HAP-1 (cell line): Measurements from ENCODE around the gene PTCD1.

ENCODE experiments used
- DNase-seq, 2 experiments: peaks; one replicate each; pipeline ENCODE4 v3.0.0-alpha.2; 2016 to 2020; ENCODE audit warnings: low spot score in 2 of 2
- H3K27me3 ChIP-seq: fragments of 250-450 bp; sonication (Bioruptor Pico); 2 replicates; pipeline ENCODE4 v1.5.1; 2020; ENCODE audit warnings: low read depth, mild to moderate bottlenecking, moderate library complexity
- H3K36me3 ChIP-seq: fragments of 250-450 bp; sonication (Bioruptor Pico); replicated peaks from 2 replicates; pipeline ENCODE4 v1.5.1; 2020; ENCODE audit warnings: mild to moderate bottlenecking
- H3K4me1 ChIP-seq: fragments of 250-450 bp; sonication (Bioruptor Pico); 2 replicates; pipeline ENCODE4 v1.5.1; 2020; ENCODE audit warnings: mild to moderate bottlenecking
- H3K4me3 ChIP-seq: fragments of 250-450 bp; sonication (Bioruptor Pico); 2 replicates; pipeline ENCODE4 v1.5.1; 2020; ENCODE audit warnings: mild to moderate bottlenecking, moderate library complexity
- H3K9me3 ChIP-seq: fragments of 250-450 bp; sonication (Bioruptor Pico); 2 replicates; pipeline ENCODE4 v1.5.1; 2020; ENCODE audit warnings: mild to moderate bottlenecking, moderate library complexity
- in situ Hi-C: fragments of 300-500 bp; cut with MboI; formaldehyde crosslinking; loops from 3 replicates; pipeline ENCODE4 v1.14.3; 2020; ENCODE audit warnings: low sequenced_read_pairs, inconsistent platforms, mixed read lengths

PTCD1 gene

DNA sequence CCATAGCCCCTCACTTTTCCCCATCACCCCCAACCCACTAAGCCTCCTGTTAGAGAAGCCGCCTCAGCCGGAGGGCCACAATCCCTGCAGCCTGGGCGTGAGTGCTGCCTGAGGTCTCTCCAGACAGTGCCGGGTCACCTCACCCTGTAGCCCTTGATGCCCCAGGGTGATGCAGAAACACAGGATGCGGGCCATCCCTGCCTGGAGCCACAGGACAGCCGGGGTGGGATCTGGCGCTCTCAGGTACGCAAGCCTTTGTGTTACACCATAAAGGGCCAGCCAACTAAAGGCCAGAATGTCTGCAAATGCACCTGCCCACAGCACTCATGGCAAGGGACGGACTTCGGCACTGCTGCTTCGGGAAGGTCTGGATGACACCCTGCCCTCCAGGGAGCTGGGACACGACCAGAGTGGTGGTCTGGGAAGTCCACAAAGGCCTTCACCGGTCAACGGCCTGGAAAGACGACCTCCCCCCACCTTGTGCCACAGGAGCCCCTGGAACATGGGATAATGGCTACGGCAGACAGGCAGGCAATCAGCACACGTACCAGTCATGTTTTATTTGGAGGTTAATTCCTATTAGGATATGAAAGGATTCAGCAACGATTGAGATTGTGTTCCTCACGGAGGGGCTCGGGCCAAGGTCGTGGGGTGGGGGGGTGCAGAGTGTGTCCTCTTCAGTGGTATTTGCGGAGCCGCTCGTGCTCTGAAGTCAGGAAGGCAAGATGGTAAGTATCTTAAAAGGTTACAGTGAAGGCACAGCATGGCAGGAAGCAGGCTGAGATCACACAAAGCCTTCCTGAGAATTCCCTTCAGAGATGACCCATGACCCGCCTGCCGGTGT is 19.3 kb upstream of the PTCD1 start:
- Histone ChIP-seq H3K4me1 (no peaks in the 10 kb centered on the region), H3K36me3 (peaks cover 89% of the 10 kb centered on the region), H3K27me3 (no peaks in the 10 kb centered on the region), H3K4me3 (no peak overlapping the region), H3K9me3 (no peaks in the 10 kb centered on the region)
- DNase-seq: no peak
- in situ Hi-C loops: no loop called here

DNA sequence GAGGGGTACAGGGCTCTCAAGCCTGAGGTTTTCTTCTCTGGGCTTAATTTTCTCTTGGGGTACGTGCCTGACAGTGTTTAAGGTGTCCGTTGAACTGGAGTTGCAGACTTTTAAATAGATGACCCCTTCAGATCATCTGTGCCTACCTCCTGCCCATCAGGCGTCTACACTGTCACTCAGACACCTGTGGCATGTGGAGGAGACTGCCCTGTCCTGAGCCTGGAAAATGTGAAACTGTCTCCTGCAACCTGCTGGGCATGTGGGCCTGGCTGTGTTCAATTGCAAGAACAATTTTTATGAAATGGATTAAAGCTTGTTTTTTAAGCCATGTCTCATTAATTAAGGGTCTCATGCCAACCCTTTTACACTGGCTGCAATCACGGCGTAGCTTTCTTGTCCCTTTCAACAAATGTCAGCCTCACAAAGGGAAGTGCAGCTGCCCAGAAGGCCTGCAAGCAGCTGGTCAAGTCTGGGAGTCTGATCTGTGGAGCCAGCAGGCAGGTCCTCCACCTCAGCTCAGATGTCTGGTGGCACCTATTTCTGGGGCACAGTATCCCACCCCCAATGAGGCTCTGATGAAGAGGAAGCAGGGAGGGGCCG is 18.6 kb upstream of the PTCD1 start:
- peaks cover 89% of the 10 kb centered on the region for H3K36me3 ChIP-seq
- H3K4me3 ChIP-seq: no peak overlapping the region
- no peak for DNase-seq

DNA sequence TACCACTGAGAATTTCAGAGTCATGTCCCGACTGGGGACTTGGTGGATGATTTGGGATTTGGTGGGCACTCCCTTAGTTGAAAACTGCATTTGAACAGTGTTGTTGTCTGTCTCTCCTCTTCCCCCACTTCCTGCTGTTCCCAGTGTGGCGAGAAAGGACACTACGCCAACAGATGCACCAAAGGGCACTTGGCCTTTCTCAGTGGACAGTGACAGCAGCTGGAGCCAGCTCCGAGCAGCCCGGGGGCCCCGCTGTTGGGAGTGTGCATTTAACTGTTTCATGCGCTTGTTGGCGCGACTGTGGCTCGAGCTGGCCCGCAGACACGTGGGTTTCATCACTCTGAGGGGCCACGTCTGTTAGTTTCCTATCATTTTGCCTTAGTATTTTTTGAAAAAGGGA is 17.7 kb upstream of the PTCD1 start:
- Histone ChIP-seq H3K36me3 (peaks cover 91% of the 10 kb centered on the region), H3K4me1 (no peaks in the 10 kb centered on the region), H3K9me3 (no peaks in the 10 kb centered on the region), H3K27me3 (no peaks in the 10 kb centered on the region), H3K4me3 (no peak overlapping the region)
- DNase-seq: no peak
- in situ Hi-C loops: no loop called here

More for the DNA sequence above, 18.6 kb upstream of the PTCD1 start:
- in situ Hi-C loops: no loop called here
- H3K4me1 ChIP-seq: no peaks in the 10 kb centered on the region
- H3K27me3 ChIP-seq: no peaks in the 10 kb centered on the region
- no peaks in the 10 kb centered on the region for H3K9me3 ChIP-seq

DNA sequence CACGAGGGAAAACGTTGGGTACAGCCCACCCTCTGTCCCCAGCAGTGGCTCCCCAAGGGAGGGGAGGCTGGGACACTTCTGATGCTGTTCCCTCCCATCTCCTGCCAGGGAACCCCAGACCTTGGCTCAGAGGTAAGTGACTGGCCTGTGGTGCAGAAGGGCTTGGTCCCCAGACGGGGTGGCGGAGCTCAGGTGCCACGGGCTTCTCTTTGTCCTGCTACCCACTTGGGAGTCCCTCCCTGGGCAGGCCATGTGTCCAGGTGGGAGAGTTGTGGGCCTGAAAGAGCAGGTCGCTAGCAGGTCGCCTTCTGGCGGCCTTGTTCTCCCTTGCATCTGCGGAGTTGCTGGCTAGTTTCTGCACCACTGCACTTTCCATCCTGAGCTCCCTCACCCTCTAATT is 17.3 kb upstream of the PTCD1 start:
- in situ Hi-C loops: no loop called here
- H3K27me3 ChIP-seq: no peaks in the 10 kb centered on the region
- H3K9me3 ChIP-seq: no peaks in the 10 kb centered on the region
- no peak for DNase-seq
- peaks cover 91% of the 10 kb centered on the region for H3K36me3 ChIP-seq
- H3K4me1 ChIP-seq: no peaks in the 10 kb centered on the region
- no peak overlapping the region for H3K4me3 ChIP-seq

DNA sequence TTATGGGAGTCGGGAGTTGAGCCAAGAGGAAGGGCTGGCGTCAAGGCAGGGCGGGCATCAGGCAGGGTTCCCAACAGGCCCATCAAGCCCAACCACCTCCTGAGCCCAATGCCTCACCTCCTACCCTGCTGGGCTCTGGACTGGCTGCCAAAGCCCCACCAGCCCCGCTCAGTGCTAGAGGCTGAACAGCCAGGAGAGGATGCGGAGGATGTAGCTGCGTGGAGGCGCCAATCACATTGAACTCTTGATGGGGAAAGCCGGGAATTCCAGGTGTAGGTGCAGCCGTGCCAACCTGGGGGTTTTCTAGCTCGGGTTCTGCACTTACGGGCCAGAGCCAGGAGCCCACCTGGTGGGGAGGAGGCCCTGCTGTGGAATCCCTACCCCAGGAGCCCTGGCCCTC is 14.5 kb upstream of the PTCD1 start:
- DNase-seq: no peak
- in situ Hi-C loops: no loop called here
- no peaks in the 10 kb centered on the region for H3K9me3 ChIP-seq

DNA sequence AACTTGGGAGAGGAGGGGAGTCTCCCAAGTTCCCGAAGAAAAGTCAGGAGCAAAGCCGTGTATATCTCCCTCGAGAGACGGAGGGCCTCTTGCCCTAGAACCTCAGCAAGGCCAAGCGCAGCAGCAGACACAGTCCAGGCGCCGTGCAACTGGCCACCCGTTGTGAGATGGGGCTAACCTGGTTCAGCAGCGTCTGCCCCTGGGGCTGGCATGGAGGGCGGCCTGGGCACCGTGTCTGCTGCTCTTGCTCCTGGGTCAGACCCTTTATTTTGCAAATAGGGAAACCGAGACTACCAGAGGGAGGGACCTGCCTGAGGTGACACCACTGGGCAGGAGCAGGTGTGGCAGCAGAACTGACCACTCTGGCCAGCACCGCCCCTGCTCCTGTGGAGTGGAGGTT is 13.9 kb upstream of the PTCD1 start:
- H3K4me3 ChIP-seq: no peak overlapping the region
- no peaks in the 10 kb centered on the region for H3K4me1 ChIP-seq
- in situ Hi-C loops: no loop called here
- H3K36me3 ChIP-seq: peaks cover 92% of the 10 kb centered on the region
- no peaks in the 10 kb centered on the region for H3K9me3 ChIP-seq
- DNase-seq: no peak
- no peaks in the 10 kb centered on the region for H3K27me3 ChIP-seq

More for the DNA sequence above, 14.5 kb upstream of the PTCD1 start:
- Histone ChIP-seq H3K27me3 (no peaks in the 10 kb centered on the region), H3K36me3 (peaks cover 92% of the 10 kb centered on the region), H3K4me1 (no peaks in the 10 kb centered on the region), H3K4me3 (no peak overlapping the region)

DNA sequence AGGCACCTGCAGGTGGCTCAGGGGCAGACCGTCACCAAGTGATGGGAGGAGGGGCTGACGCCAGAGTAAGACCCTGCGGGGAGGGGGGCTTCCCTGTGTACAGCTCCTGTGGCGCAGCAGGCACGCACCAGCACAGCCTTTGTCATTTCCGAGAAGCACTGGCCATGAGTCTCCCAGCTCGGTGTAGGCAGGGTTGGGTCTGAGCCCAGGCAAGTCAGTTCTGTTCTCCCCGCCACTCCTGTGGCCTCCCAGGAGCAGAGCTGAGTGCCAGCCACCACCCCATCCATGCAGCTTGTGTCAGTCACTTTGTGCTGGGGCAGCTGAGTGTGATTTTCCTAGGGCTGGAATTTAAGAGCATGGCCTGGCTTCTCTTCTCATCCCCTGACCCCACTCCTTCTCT is 13.3 kb upstream of the PTCD1 start:
- no peak for DNase-seq
- Histone ChIP-seq H3K4me3 (no peak overlapping the region), H3K9me3 (no peaks in the 10 kb centered on the region), H3K4me1 (no peaks in the 10 kb centered on the region), H3K27me3 (no peaks in the 10 kb centered on the region), H3K36me3 (peaks cover 85% of the 10 kb centered on the region)
- in situ Hi-C loops: no loop called here

DNA sequence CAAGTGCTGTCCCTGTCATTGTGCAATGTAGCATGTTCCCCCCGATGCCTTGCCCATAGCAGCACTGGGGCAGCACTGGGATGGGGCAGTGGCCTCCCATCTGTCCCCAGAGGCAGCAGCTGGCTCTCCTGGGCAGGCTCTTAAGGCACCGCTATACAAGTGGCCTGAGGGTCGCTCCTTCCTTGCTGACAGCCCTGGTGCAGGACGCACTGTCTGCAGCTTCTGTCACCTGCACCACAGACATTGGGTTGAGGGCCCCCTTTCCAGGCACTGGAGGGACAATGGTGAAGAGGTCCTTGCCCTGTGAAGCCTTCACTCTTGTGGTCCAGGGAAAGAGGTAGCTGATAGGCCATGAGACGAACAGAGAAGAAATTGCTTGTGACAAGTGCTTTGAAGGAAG is 10.7 kb upstream of the PTCD1 start:
- H3K36me3 ChIP-seq: peaks cover 81% of the 10 kb centered on the region
- H3K4me3 ChIP-seq: no peak overlapping the region
- no peak for DNase-seq
- in situ Hi-C loops: no loop called here
- H3K27me3 ChIP-seq: no peaks in the 10 kb centered on the region
- no peaks in the 10 kb centered on the region for H3K9me3 ChIP-seq
- no peaks in the 10 kb centered on the region for H3K4me1 ChIP-seq

DNA sequence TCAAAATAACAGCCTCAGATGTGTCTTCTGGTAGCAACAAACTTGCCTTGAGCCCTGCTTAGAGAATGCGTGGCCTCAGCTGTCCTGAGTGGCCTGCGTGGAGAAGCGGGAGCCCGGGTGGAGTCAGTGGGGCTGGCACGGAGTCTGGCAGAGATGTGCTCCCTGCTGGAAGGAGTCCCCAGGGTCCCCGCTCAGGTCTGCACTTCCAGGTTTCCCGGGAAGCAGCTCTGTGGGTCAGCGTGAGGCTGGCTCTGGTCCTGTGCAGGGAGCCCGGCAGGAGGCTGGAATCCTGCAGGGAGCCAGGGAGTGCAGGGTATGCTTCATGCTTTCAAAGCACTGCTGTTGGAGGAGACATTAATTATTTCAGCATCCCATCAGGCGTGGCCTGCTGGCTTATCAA is 10.3 kb upstream of the PTCD1 start:
- peaks cover 83% of the 10 kb centered on the region for H3K36me3 ChIP-seq
- H3K9me3 ChIP-seq: no peaks in the 10 kb centered on the region

DNA sequence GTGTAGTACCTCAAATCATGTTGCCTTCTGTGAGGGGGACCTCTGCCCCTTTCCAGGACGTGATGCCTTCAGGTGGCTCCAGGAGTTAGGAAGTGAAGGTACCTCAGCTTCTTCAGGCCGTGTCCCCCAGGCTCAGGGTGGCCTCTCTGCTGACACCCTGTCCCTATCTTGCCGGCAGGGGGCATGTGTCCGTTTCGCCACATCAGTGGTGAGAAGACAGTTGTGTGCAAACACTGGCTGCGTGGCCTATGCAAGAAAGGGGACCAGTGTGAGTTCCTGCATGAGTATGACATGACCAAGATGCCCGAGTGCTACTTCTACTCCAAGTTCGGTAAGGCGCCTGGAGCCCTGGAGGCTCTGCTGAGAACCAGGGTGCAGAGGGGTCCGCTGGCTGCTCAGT is 9.3 kb upstream of the PTCD1 start:
- no peaks in the 10 kb centered on the region for H3K4me1 ChIP-seq
- no peak overlapping the region for H3K4me3 ChIP-seq
- H3K9me3 ChIP-seq: no peaks in the 10 kb centered on the region
- in situ Hi-C loops: no loop called here
- H3K27me3 ChIP-seq: no peaks in the 10 kb centered on the region
- DNase-seq: no peak
- peaks cover 83% of the 10 kb centered on the region for H3K36me3 ChIP-seq

More for the DNA sequence above, 10.3 kb upstream of the PTCD1 start:
- Histone ChIP-seq H3K27me3 (no peaks in the 10 kb centered on the region), H3K4me1 (no peaks in the 10 kb centered on the region), H3K4me3 (no peak overlapping the region)
- in situ Hi-C loops: no loop called here
- no peak for DNase-seq

DNA sequence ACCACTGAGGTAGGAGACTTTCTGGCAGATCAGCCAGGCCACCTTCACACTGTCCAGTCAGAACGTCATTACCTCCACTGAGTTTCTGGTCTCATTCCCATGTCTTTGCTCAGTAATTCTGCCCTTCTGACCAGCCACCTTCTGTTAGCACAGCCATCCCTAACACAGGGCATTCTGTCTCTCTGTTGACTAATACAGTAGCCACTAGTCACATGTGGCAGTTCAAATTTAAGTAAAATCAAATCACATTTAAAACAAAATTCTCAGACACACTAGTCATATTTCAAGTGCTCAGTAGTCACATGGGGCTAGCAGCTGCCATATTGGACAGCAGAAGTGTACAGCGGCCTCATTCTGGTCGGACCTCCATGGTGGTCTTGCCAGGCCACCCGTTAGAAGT is 7.5 kb upstream of the PTCD1 start:
- Histone ChIP-seq H3K36me3 (peaks cover 81% of the 10 kb centered on the region), H3K4me3 (no peak overlapping the region), H3K9me3 (no peaks in the 10 kb centered on the region), H3K4me1 (no peaks in the 10 kb centered on the region; the same call in 1 of the 2 replicates), H3K27me3 (no peaks in the 10 kb centered on the region)
- in situ Hi-C loops: no loop called here
- DNase-seq: no peak

DNA sequence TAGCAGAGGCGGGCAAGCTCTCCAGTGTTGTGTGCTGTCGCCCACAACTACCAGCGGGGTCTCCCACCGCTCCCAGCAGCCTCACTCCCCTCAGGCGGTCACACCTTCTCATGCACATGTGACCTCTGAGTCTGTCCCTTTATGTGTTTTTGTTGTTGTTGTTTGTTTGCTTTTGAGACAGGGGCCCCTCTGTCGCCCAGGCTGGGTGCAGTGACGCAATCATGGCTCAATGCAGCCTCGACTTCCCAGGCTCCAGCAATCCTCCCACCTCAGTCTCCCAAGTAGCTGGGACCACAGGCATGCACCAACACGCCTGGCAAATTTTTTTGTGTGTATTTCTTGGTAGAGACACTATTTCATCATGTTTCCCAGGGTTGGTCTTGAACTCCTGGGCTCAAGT is 1.6 kb upstream of the PTCD1 start:
- Histone ChIP-seq H3K4me3 (peak overlapping the region; percentile 89; the same call in 1 of the 2 replicates), H3K9me3 (no peaks in the 10 kb centered on the region)

DNA sequence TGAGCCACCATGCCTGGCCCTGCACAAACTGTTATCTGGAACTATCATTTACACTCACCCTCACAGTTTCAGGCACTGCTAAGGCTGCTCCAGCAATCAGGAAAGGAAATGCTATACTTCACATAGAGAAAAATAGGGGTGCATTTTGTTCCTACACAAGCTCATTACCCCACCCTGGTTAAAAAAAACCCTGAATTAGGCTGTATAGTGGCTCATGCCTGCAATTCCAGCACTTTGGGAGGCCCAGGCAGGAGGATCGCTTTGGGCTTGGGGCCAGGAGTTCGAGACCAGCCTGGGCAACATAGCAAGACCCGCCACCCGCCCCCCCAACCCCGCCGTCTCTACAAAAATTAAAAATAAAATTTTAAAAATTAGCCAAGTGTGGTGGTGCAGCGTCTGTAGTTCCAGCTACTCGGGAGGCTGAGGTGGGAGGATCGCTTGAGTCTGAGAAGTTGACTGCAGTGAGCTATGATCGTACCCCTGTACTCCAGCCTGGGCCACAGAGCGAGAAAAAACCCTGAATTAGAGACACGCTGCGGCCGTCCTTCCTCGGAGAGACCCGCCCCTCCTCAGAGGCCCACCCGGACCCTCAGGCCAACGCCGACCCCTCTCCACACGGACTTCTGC is 539 bp downstream of the PTCD1 start:
- H3K9me3 ChIP-seq: no peaks in the 10 kb centered on the region
- in situ Hi-C loops: no loop called here
- H3K36me3 ChIP-seq: peaks cover 36% of the 10 kb centered on the region
- H3K4me1 ChIP-seq: peaks cover 6% of the 10 kb centered on the region
- H3K27me3 ChIP-seq: no peaks in the 10 kb centered on the region
- H3K4me3 ChIP-seq: peak overlapping the region; percentile 89
- DNase-seq: no peak

More for the DNA sequence above, 1.6 kb upstream of the PTCD1 start:
- in situ Hi-C loops: no loop called here
- Histone ChIP-seq H3K36me3 (peaks cover 45% of the 10 kb centered on the region), H3K27me3 (no peaks in the 10 kb centered on the region), H3K4me1 (peaks cover 6% of the 10 kb centered on the region)
- DNase-seq: no peak

DNA sequence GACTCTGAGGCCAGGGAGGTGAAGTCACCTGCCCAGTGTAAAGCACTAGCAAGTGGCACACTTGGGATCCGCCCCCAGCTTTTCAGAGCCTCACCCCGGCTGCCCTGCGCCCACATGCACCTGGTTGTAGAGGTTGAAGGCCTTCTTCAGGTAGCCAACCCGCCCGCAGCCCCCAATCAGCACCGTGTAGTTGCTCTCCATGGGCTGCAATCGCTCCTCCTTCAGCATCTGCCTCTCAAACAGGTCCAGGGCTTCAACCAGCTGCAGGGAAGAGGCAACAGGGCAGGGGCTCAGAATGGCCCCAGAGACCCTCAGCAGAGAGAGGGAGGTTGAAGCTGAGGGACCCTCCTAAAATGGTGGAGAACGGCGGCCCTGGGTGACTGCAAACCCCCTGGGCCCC is 5.4 kb downstream of the PTCD1 start:
- H3K27me3 ChIP-seq: no peaks in the 10 kb centered on the region
- no peak for DNase-seq
- no peaks in the 10 kb centered on the region for H3K9me3 ChIP-seq
- peaks cover 50% of the 10 kb centered on the region for H3K36me3 ChIP-seq
- H3K4me3 ChIP-seq: no peak overlapping the region
- in situ Hi-C loops: no loop called here
- H3K4me1 ChIP-seq: no peaks in the 10 kb centered on the region; the same call in 1 of the 2 replicates
